ENCODE results near the gene BRICD5. TPM values are rescaled to one million over a fixed set of nuclear protein-coding genes. Genes with fewer than 3 reads are reported as not detected.

Gene BRICD5
- total and polyA plus RNA-seq, 2 of the 13 experiments (the other 11 are each of a cell fraction or from before 2014, with no cell fraction given) = 1.6 to 5.8 TPM

DNA sequence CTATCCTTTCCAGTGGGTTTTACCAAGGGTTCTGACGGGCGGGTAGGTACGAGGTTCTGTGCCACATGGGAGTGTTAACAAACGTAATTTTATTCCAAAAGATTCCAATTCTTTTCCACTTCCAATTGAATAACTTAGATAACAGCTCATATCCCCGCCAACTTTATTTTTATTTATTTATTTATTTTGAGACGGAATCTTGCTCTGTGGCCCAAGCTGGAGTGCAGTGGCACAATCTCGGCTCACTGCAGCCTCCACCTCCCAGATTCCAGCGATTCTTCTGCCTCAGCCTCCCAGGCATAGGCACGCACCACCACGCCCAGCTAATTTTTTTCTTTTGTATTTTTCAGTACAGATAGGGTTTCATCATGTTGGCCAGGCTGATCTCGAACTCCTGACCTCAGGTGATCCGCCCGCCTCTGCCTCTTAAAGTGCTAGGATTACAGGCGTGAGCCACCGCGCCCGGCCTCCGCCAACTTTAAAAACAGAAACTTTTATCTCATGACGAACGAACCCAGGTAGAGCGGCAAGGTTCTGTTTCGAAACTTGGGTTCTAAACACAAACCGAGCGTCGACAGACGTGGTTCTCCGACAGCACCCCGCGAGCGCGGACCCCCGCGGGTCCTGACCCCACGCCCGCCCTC, 40.1 kb upstream of the BRICD5 start (continued):
- TF ChIP-seq, protein P1, sequence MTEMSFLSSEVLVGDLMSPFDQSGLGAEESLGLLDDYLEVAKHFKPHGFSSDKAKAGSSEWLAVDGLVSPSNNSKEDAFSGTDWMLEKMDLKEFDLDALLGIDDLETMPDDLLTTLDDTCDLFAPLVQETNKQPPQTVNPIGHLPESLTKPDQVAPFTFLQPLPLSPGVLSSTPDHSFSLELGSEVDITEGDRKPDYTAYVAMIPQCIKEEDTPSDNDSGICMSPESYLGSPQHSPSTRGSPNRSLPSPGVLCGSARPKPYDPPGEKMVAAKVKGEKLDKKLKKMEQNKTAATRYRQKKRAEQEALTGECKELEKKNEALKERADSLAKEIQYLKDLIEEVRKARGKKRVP (CRISPR knock-in tag; IDR thresholded peaks at IDR 0.05) = 0 out of 4 replicates have a peak, but pooled peaks of 1 of the 2 experiments have one; percentile 28

DNA sequence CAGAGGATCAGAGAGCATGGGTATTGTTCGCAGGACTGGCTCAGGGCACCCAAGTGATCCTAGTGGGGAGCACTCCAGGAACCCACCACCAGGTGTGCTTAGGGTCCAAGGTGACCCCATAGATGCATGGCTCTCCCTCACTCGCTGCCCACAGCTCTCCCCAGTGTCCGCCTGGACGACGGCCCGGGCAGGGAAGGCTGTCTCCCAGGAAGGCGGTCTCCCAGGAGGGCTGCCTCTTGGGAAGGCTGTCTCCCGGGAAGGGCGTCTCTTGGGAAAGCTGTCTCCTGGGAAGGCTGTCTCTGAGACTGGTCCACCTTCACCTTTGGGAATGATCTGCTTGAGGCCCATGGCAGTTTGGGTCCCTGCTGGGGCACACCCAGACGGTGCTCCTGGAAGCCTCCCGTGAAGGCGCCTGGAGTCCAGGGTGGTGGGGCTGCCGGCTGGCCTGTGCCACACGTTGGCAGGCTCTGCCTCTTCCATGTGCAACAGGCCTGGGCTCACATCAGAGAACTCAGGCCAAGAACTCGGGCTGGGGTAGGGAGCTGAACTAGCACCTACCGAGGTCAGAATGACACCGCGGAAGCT, 35.7 kb upstream of the BRICD5 start:
- BruUV-seq (replicated peaks) = no TSS peak
- ChIA-PET POLR2A (interaction anchor here (1.9 kb wide), 1 partner anchor 20 kb away, joined by 7 read pairs; no protein-coding TSS in a partner anchor), CTCF (ENCODE audit: low intra/inter-chr PET ratio, low total read pairs) (no interaction called here)
- peaks cover 11% of the 10 kb centered on the region; the same call in 1 of the 2 replicates for H3K4me1 ChIP-seq (ENCODE audit: insufficient read depth, low read length)
- H4K20me1 ChIP-seq (ENCODE audit: insufficient read depth, low read length) = peaks cover 5% of the 10 kb centered on the region
- no peak overlapping the region for H3K4me3 ChIP-seq (replicated peaks in 1 of 3; ENCODE audit: insufficient read depth in 1 of 3, low read depth in 2 of 3, low read length in 3 of 3)
- no peak overlapping the region for H3K9ac ChIP-seq (ENCODE audit: insufficient read depth, low read depth, low read length)
- no peak overlapping the region for H3K4me2 ChIP-seq (ENCODE audit: low read depth, low read length)
- in situ Hi-C loops (cut with HindIII; ENCODE audit: extremely low pct_ligation_motif_present, low pct_unique_long_range_greater_than_20kb) (no loop called here), intact Hi-C loops (cut with micrococcal nuclease; ENCODE audit: unreplicated experiment) (no loop called here)
- no peak overlapping the region for H3K27ac ChIP-seq (ENCODE audit: extremely low read length, insufficient read depth, low read length)
- no peak for TF ChIP-seq DNMT3B (CRISPR knock-in tag; conservative IDR thresholded peaks at IDR 0.05)
- no peak for TF ChIP-seq HNRNPLL (IDR thresholded peaks at IDR 0.05; ENCODE audit: low read depth, low read length, poor library complexity, severe bottlenecking)
- TF ChIP-seq, protein P2, sequence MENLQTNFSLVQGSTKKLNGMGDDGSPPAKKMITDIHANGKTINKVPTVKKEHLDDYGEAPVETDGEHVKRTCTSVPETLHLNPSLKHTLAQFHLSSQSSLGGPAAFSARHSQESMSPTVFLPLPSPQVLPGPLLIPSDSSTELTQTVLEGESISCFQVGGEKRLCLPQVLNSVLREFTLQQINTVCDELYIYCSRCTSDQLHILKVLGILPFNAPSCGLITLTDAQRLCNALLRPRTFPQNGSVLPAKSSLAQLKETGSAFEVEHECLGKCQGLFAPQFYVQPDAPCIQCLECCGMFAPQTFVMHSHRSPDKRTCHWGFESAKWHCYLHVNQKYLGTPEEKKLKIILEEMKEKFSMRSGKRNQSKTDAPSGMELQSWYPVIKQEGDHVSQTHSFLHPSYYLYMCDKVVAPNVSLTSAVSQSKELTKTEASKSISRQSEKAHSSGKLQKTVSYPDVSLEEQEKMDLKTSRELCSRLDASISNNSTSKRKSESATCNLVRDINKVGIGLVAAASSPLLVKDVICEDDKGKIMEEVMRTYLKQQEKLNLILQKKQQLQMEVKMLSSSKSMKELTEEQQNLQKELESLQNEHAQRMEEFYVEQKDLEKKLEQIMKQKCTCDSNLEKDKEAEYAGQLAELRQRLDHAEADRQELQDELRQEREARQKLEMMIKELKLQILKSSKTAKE (CRISPR knock-in tag; IDR thresholded peaks at IDR 0.05; ENCODE audit: borderline replicate concordance) = no peak
- no peak for TF ChIP-seq FOXP1 (IDR thresholded peaks at IDR 0.05)
- no peak for TF ChIP-seq FOXP1 (CRISPR knock-in tag; IDR thresholded peaks at IDR 0.05)
- TF ChIP-seq ZNF460 (CRISPR knock-in tag; IDR thresholded peaks at IDR 0.05; ENCODE audit: borderline replicate concordance) = no peak
- TF ChIP-seq AGO2 (optimal IDR thresholded peaks at IDR 0.05; ENCODE audit: low read depth, low read length) = peak; percentile 54
- no peaks in the 10 kb centered on the region for H3K9me3 ChIP-seq (ENCODE audit: low read length)
- WGBS (ENCODE audit: low lambda C conversion rate) = 95% methylated on average over 12 of the region's 18 CpGs
- no peaks in the 10 kb centered on the region; a peak in 1 of 5 replicates for H3K27me3 ChIP-seq (ENCODE audit: control insufficient read depth in 1 of 2, insufficient read depth in 2 of 2, low read length in 2 of 2)
- ATAC-seq (no peak; the same call in 2 of the 3 replicates), FAIRE-seq (no peak), DNase-seq (ENCODE audit: low spot score) (no peak)
- peaks cover 23% of the 10 kb centered on the region for H3K79me2 ChIP-seq (ENCODE audit: insufficient read depth, low read length)
- H3K36me3 ChIP-seq (replicated peaks in 1 of 2; ENCODE audit: control insufficient read depth in 1 of 2, insufficient read depth in 2 of 2, low read length in 2 of 2) = peaks cover 25 to 43% of the 10 kb centered on the region in 2 experiments; a peak in 4 of 5 replicates
- H2AFZ ChIP-seq (ENCODE audit: low read length) = no peak overlapping the region
